Caco-2 (cell line): Measurements from ENCODE around the gene SLC22A16. TPM values are rescaled to one million over a fixed set of nuclear protein-coding genes. Genes with fewer than 3 reads are reported as not detected.

Experiments used
- BruUV-seq: library from RNA; stranded (reverse); fragments of 400-500 nt; replicated peaks from 2 replicates; lab custom pipeline; 2021; lab: Mats Ljungman, UMichigan
- CTCF ChIA-PET: fragments of 300-600 bp; sonication (Branson Sonifier 250); formaldehyde crosslinking; loops from one replicate; lab custom pipeline; 2022; ENCODE audit warnings: antibody characterized with exemption; lab: Charles Lee
- POLR2A ChIA-PET: fragments of 300-600 bp; sonication (Branson Sonifier 250); formaldehyde crosslinking; loops from one replicate; lab custom pipeline; 2022; ENCODE audit warnings: antibody characterized with exemption; lab: Charles Lee
- DNase-seq, 2 experiments: peaks; one replicate each; pipeline versions ENCODE4 v3.0.0 to v3.0.0-alpha.2; 2020 to 2022
- H3K27me3 ChIP-seq: replicated peaks from 2 replicates; pipeline ENCODE4 v1.6.0; 2011; ENCODE audit warnings: low read length; ENCODE audit not compliant: control insufficient read depth, insufficient read depth
- H3K36me3 ChIP-seq: 2 replicates; pipeline ENCODE4 v1.5.1; 2011; ENCODE audit warnings: low read length; ENCODE audit not compliant: control insufficient read depth, insufficient read depth
- H3K4me1 ChIP-seq: fragments of 250-450 bp; sonication (Bioruptor Pico); 2 replicates; pipeline ENCODE4 v1.5.1; 2020; ENCODE audit warnings: mild to moderate bottlenecking
- H3K4me3 ChIP-seq: 2 replicates; pipeline ENCODE4 v1.5.1; 2011; ENCODE audit warnings: low read depth, mild to moderate bottlenecking, control low read depth, low read length
- H3K9me3 ChIP-seq: fragments of 250-450 bp; sonication (Bioruptor Pico); 2 replicates; pipeline ENCODE4 v1.5.1; 2020; ENCODE audit warnings: mild to moderate bottlenecking, moderate library complexity
- H3K27ac Mint-ChIP-seq: one replicate; pipeline ENCODE4 v1.8.0; 2022; ENCODE audit warnings: mixed read lengths; ENCODE audit not compliant: unreplicated experiment
- H3K27me3 Mint-ChIP-seq: one replicate; pipeline ENCODE4 v1.8.0; 2022; ENCODE audit warnings: mixed read lengths; ENCODE audit not compliant: insufficient read depth, unreplicated experiment
- H3K36me3 Mint-ChIP-seq: one replicate; pipeline ENCODE4 v1.8.0; 2022; ENCODE audit warnings: mild to moderate bottlenecking, mixed read lengths; ENCODE audit not compliant: insufficient read depth, unreplicated experiment
- H3K4me1 Mint-ChIP-seq: one replicate; pipeline ENCODE4 v1.8.0; 2022; ENCODE audit warnings: low read depth, mixed read lengths; ENCODE audit not compliant: unreplicated experiment
- H3K4me3 Mint-ChIP-seq: one replicate; pipeline ENCODE4 v1.8.0; 2022; ENCODE audit warnings: mild to moderate bottlenecking, moderate library complexity, mixed read lengths; ENCODE audit not compliant: unreplicated experiment
- H3K9me3 Mint-ChIP-seq: one replicate; pipeline ENCODE4 v1.8.0; 2022; ENCODE audit warnings: mixed read lengths; ENCODE audit not compliant: unreplicated experiment
- CTCF ChIP-seq, 2 experiments: fragments of 200-600 bp in 1 of 2; IDR thresholded peaks; 1 replicate in 1 of 2; 2 replicates in 1 of 2; pipeline versions ENCODE4 v1.5.1 to v1.8.0; 2011 to 2022; ENCODE audit warnings: antibody characterized with exemption in 1 of 2, control low read depth in 1 of 2, inconsistent platforms in 1 of 2, low read depth in 1 of 2, low read length in 1 of 2, mild to moderate bottlenecking in 1 of 2, moderate library complexity in 1 of 2; ENCODE audit not compliant: insufficient read depth in 1 of 2, severe bottlenecking in 1 of 2, unreplicated experiment in 1 of 2
- intact Hi-C: fragments of 100-400 bp; cut with micrococcal nuclease; formaldehyde crosslinking; loops from one replicate; pipeline ENCODE4 v1.10.0; 2022; ENCODE audit not compliant: unreplicated experiment
- total RNA-seq: library from RNA; stranded (reverse); gene quantifications from 2 replicates; pipeline ENCODE4 v1.2.3, GENCODE V29; 2022

Gene SLC22A16
- total RNA-seq, 1 experiment from 2014 or later: not detected

GRCh38 chr6:110394409-110394808 lies 82.0 kb downstream of the SLC22A16 start:
- H3K4me1 ChIP-seq: peaks cover 11% of the 10 kb centered on the region
- H3K36me3 Mint-ChIP-seq: no peaks in the 10 kb centered on the region
- H3K4me3 ChIP-seq: no peak overlapping the region
- no peak overlapping the region for H3K27ac Mint-ChIP-seq
- H3K9me3 ChIP-seq: no peaks in the 10 kb centered on the region
- H3K4me1 Mint-ChIP-seq: peaks cover 8% of the 10 kb centered on the region
- ChIA-PET POLR2A (no interaction called here), CTCF (no interaction called here)
- H3K4me3 Mint-ChIP-seq: no peak overlapping the region
- BruUV-seq: no TSS peak
- H3K36me3 ChIP-seq: no peaks in the 10 kb centered on the region
- no peaks in the 10 kb centered on the region for H3K9me3 Mint-ChIP-seq
- intact Hi-C loops: no loop called here
- TF ChIP-seq CTCF (IDR thresholded peaks at IDR 0.05; ENCODE audit: insufficient read depth in 1 of 2, low read depth in 1 of 2, low read length in 1 of 2, severe bottlenecking in 1 of 2, unreplicated experiment in 1 of 2): no peak
- no peaks in the 10 kb centered on the region for H3K27me3 ChIP-seq
- H3K27me3 Mint-ChIP-seq: no peaks in the 10 kb centered on the region
- no peak for DNase-seq

GRCh38 chr6:110392727-110393126 lies 83.7 kb downstream of the SLC22A16 start:
- intact Hi-C loops: no loop called here

GRCh38 chr6:110390404-110390803 lies 86.0 kb downstream of the SLC22A16 start:
- peaks cover 18% of the 10 kb centered on the region for H3K4me1 ChIP-seq
- intact Hi-C loops: loop anchor here (1.0 to 2.0 kb wide), 5 partner anchors 48 to 863 kb away; no protein-coding TSS in a partner anchor
- no peak for DNase-seq
- Mint-ChIP-seq H3K27me3 (no peaks in the 10 kb centered on the region), H3K4me3 (no peak overlapping the region), H3K9me3 (no peaks in the 10 kb centered on the region), H3K27ac (no peak overlapping the region), H3K36me3 (no peaks in the 10 kb centered on the region), H3K4me1 (peaks cover 15% of the 10 kb centered on the region)
- no peaks in the 10 kb centered on the region for H3K9me3 ChIP-seq
- POLR2A ChIA-PET: no interaction called here
- CTCF ChIA-PET: interaction anchor here (0.5 to 4.2 kb wide), 7 partner anchors 49 to 674 kb away, joined by 3 to 22 read pairs (median 4); partner anchors contain the start of gene WASF1
- no TSS peak for BruUV-seq
- TF ChIP-seq CTCF (IDR thresholded peaks at IDR 0.05; ENCODE audit: insufficient read depth in 1 of 2, low read depth in 1 of 2, low read length in 1 of 2, severe bottlenecking in 1 of 2, unreplicated experiment in 1 of 2): no peak
- no peaks in the 10 kb centered on the region for H3K36me3 ChIP-seq
- H3K27me3 ChIP-seq: no peaks in the 10 kb centered on the region
- no peak overlapping the region for H3K4me3 ChIP-seq

More at GRCh38 chr6:110392727-110393126, 83.7 kb downstream of the SLC22A16 start:
- Mint-ChIP-seq H3K27ac (no peak overlapping the region), H3K4me1 (peaks cover 15% of the 10 kb centered on the region), H3K27me3 (no peaks in the 10 kb centered on the region), H3K9me3 (no peaks in the 10 kb centered on the region), H3K4me3 (no peak overlapping the region), H3K36me3 (no peaks in the 10 kb centered on the region)
- no peaks in the 10 kb centered on the region for H3K9me3 ChIP-seq
- H3K27me3 ChIP-seq: no peaks in the 10 kb centered on the region
- peaks cover 18% of the 10 kb centered on the region for H3K4me1 ChIP-seq
- no peak for DNase-seq
- peak in 1 of 2 experiments; percentile 11 for TF ChIP-seq CTCF (IDR thresholded peaks at IDR 0.05; ENCODE audit: insufficient read depth in 1 of 2, low read depth in 1 of 2, low read length in 1 of 2, severe bottlenecking in 1 of 2, unreplicated experiment in 1 of 2)
- ChIA-PET POLR2A (no interaction called here), CTCF (interaction anchor here (4.2 kb wide), 1 partner anchor 353 kb away, joined by 22 read pairs; no protein-coding TSS in a partner anchor)
- no peaks in the 10 kb centered on the region for H3K36me3 ChIP-seq
- no peak overlapping the region for H3K4me3 ChIP-seq
- BruUV-seq: no TSS peak
